Measurements from ENCODE around the gene FADS1. TPM values are rescaled to one million over a fixed set of nuclear protein-coding genes. Genes with fewer than 3 reads are reported as not detected.
A peak's percentile ranks its signal among the peaks of the same experiment; 100 is the strongest.

Gene FADS1
- total and polyA plus RNA-seq, 3 donors from 2014 or later: 21.1 to 39.8 (median 24.5) TPM

DNA sequence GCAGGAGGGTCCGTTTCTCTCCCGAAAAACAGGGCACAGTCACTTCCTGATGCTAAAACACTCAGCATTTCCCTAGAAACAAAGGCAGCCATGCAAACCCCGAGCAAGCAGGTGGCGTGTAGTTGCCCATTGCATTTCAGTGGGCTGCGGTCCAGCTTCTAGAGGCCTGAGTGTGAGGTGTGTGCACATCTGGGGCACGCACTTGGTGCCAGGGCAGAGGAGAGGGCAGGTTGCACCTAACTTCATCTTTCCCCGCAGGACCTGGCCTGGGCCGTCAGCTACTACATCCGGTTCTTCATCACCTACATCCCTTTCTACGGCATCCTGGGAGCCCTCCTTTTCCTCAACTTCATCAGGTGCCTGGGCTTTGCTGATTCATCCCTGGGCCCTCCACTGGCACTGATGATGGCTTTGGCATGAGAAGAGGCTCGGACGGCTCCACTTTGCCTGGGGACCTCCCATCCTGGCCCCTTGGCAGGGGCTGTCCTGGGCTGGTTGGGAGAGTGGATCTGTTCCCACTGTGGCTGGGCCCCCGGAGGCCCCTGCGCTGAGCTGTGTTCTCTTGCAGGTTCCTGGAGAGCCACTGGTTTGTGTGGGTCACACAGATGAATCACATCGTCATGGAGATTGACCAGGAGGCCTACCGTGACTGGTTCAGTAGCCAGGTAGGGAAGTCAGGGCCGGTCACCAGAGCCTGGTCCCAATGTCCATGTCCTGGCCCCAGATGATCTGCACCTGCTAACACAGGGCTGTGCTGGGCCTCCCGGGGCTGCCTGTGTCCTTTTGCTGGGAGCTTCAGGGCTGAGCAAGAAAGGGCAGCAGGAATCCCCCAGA, 46.1 kb upstream of the FADS1 start:
- no peaks in the 10 kb centered on the region for H3K9me3 ChIP-seq
- H3K27me3 ChIP-seq: no peaks in the 10 kb centered on the region
- DNase-seq: no peak
- H3K4me3 ChIP-seq: no peak overlapping the region
- H3K36me3 ChIP-seq (ENCODE audit: low read depth, missing control alignments): no peaks in the 10 kb centered on the region
- intact Hi-C loops (cut with DNase I; ENCODE audit: low total_unique reads): no loop called here
- H3K4me1 ChIP-seq: peaks cover 11% of the 10 kb centered on the region
- 92 to 98% methylated on average over 8 to 18 of the region's 18 CpGs for WGBS, 2 donors
- H3K27ac ChIP-seq: no peak overlapping the region
- TF ChIP-seq POLR2A (IDR thresholded peaks at IDR 0.05): no peak
- TF ChIP-seq, protein P1, sequence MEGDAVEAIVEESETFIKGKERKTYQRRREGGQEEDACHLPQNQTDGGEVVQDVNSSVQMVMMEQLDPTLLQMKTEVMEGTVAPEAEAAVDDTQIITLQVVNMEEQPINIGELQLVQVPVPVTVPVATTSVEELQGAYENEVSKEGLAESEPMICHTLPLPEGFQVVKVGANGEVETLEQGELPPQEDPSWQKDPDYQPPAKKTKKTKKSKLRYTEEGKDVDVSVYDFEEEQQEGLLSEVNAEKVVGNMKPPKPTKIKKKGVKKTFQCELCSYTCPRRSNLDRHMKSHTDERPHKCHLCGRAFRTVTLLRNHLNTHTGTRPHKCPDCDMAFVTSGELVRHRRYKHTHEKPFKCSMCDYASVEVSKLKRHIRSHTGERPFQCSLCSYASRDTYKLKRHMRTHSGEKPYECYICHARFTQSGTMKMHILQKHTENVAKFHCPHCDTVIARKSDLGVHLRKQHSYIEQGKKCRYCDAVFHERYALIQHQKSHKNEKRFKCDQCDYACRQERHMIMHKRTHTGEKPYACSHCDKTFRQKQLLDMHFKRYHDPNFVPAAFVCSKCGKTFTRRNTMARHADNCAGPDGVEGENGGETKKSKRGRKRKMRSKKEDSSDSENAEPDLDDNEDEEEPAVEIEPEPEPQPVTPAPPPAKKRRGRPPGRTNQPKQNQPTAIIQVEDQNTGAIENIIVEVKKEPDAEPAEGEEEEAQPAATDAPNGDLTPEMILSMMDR (IDR thresholded peaks at IDR 0.05): no peak

DNA sequence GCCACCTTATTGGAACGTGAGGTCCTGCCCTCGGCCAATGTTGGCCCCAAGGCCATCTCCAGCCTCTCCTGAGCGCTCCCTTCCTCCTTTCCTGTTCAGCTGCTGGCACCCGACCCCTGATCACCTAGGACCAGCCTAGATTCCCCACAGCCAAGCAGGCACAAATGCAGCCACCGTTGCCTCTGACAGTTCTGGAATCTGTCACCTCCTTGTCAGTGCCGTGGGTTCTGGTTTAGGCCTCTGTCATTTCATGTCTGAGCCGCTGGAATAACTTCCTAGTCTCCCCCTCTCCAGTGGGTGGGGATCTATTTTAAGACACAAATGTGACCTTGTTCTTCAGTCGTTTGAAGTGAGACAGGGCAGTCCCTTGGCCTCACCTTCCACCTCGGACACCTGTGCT, 44.8 kb upstream of the FADS1 start:
- peaks cover 11% of the 10 kb centered on the region for H3K4me1 ChIP-seq
- WGBS, 2 donors: 53 to 73% methylated on average over 9 of the region's 9 CpGs
- H3K27ac ChIP-seq: no peak overlapping the region
- no peak overlapping the region for H3K4me3 ChIP-seq
- intact Hi-C loops (cut with DNase I; ENCODE audit: low total_unique reads): no loop called here
- TF ChIP-seq, protein P1 (IDR thresholded peaks at IDR 0.05): no peak
- TF ChIP-seq POLR2A (IDR thresholded peaks at IDR 0.05): no peak
- H3K9me3 ChIP-seq: no peaks in the 10 kb centered on the region
- no peaks in the 10 kb centered on the region for H3K27me3 ChIP-seq
- no peaks in the 10 kb centered on the region for H3K36me3 ChIP-seq (ENCODE audit: low read depth, missing control alignments)
- no peak for DNase-seq

DNA sequence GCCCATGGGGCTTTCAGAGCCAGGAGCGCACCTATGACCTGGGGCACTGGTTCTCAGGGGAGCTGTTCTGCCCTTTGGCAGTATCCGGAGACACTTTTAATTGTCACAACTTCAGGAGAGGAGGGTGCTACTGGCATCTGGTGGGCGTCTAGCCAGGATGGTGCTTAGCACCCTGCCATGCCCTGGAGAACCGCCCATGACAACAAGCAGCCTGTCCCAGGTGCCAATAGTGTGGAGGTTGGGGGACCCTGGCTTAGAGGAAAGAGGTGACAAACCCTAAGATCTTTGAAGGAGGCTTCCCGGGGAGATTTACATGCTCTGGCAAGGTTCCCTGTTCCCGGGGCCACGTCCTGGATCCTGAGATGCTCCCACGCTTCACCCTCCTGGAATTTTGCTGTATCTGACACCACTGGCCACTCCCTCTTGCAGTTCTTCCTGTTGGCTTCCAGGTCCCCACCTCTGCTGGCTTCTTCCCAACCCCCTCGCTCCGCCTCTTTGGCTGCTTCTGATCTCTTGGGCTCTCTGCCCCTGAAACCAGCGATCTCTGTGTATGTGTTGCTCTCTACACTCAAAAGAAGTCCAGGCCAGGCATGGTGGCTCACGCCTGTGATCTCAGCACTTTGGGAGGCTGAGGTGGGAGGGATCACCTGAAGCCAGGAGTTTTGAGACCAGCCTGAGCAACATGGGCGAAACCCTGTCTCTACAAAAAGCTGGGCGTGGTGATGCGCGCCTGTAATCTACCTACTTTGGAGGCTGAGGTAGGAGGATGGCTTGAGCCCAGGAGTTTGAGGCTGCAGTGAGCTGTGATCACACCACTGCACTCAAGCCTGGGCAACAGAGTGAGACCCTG, 43.5 kb upstream of the FADS1 start:
- WGBS, 2 donors: 63 to 71% methylated on average over 16 of the region's 16 CpGs
- Histone ChIP-seq H3K4me1 (peaks cover 17% of the 10 kb centered on the region), H3K36me3 (ENCODE audit: low read depth, missing control alignments) (no peaks in the 10 kb centered on the region), H3K4me3 (no peak overlapping the region), H3K27ac (no peak overlapping the region), H3K9me3 (no peaks in the 10 kb centered on the region), H3K27me3 (no peaks in the 10 kb centered on the region)
- peak; percentile 92 for DNase-seq
- intact Hi-C loops (cut with DNase I; ENCODE audit: low total_unique reads): no loop called here
- TF ChIP-seq, protein P1 (IDR thresholded peaks at IDR 0.05): no peak
- no peak for TF ChIP-seq POLR2A (IDR thresholded peaks at IDR 0.05)

DNA sequence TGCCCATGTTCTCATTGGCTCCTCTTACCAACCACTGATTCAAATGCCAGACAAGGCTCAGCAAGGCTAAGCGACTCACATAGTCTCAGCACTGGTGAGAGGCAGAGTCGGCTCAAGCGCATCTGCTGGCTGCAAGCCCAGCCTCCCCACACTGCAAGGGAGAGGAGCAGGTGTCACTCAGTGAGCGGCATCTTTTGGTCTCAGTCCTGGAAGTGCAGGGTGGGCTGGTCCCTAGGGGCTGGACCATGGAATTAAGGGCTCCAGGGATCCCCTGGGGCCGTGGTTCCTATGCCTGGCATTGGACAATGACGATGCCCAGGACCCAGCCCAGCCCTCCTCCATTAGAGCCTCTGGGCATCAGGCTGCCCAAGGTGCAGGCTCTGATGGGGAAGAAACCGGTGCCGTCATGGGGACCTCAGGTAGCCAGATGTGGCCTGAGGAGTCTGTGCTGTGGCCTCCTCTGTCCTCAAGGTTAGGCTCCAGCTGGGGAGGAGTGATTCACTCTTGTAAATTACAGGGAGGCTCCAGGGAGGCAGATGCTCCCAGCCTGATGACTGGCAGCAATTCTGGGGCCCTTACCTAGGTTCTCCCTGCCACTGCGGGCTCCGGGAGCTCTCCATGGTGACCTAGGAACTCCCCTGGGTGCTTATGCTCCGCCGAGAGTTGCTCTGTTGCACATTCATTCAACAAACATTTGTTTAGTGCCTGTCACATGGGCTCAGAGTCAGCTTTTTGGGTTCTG, 39.3 kb upstream of the FADS1 start:
- 84 to 97% methylated on average over 7 to 12 of the region's 12 CpGs for WGBS, 2 donors
- no peaks in the 10 kb centered on the region for H3K36me3 ChIP-seq (ENCODE audit: low read depth, missing control alignments)

More for the DNA sequence above, 39.3 kb upstream of the FADS1 start:
- DNase-seq: peak; percentile 41
- no peak overlapping the region for H3K4me3 ChIP-seq
- peaks cover 55% of the 10 kb centered on the region for H3K4me1 ChIP-seq
- TF ChIP-seq, protein P1 (IDR thresholded peaks at IDR 0.05): no peak
- no peak for TF ChIP-seq POLR2A (IDR thresholded peaks at IDR 0.05)
- intact Hi-C loops (cut with DNase I; ENCODE audit: low total_unique reads): no loop called here
- H3K9me3 ChIP-seq: no peaks in the 10 kb centered on the region
- no peaks in the 10 kb centered on the region for H3K27me3 ChIP-seq
- H3K27ac ChIP-seq: no peak overlapping the region

Measured in testis (tissue), 3 donors.